ENCODE data around the gene SLC35C1. TPM values are rescaled to one million over a fixed set of nuclear protein-coding genes. Genes with fewer than 3 reads are reported as not detected.

The SLC35C1 gene
- total and polyA plus RNA-seq, 2 of the 13 experiments (the other 11 are each of a cell fraction or from before 2014, with no cell fraction given): 2.9 to 7.0 TPM

DNA sequence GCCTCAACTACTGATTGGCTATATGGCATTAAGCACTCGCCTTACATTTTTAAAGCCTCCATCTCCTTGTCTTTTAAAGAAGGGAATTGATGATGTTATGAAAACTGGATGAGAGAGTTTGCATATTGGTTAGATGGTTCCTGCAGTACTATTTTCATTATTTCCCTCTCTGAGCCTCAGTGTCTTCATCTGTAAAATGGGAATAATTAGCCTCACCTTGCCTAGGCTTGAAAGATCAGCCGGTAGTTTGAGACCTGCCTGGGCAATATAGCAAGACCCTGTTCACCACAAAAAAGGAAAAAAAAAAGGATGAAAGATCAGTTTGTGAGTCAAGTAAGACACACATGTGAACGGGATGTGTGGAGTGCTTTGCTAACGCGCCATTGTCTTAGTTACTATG is 35.0 kb upstream of the SLC35C1 start:
- peaks cover 9% of the 10 kb centered on the region; the same call in 1 of the 2 replicates for H3K4me1 ChIP-seq (ENCODE audit: insufficient read depth, low read length)
- intact Hi-C loops (cut with micrococcal nuclease; ENCODE audit: unreplicated experiment): no loop called here
- H3K79me2 ChIP-seq (ENCODE audit: insufficient read depth, low read length): no peaks in the 10 kb centered on the region
- DNase-seq (ENCODE audit: low spot score): no peak
- 43% methylated on average over 5 of the region's 5 CpGs for WGBS (ENCODE audit: low lambda C conversion rate)
- H3K9ac ChIP-seq (ENCODE audit: insufficient read depth, low read depth, low read length): no peak overlapping the region
- H2AFZ ChIP-seq (ENCODE audit: low read length): no peak overlapping the region
- BruUV-seq (replicated peaks): no TSS peak
- no peak overlapping the region for H3K4me3 ChIP-seq (replicated peaks in 1 of 3; ENCODE audit: insufficient read depth in 1 of 3, low read depth in 2 of 3, low read length in 3 of 3)
- CTCF ChIA-PET (ENCODE audit: low intra/inter-chr PET ratio, low total read pairs): interaction anchor here (2.4 kb wide), 1 partner anchor 398 kb away, joined by 22 read pairs; no protein-coding TSS in a partner anchor
- no peak overlapping the region for H3K4me2 ChIP-seq (ENCODE audit: low read depth, low read length)
- TF ChIP-seq ZNF629 (CRISPR knock-in tag; conservative IDR thresholded peaks at IDR 0.05) (peak; percentile 50), ZSCAN30 (CRISPR knock-in tag; IDR thresholded peaks at IDR 0.05) (no peak)
- TF ChIP-seq, protein P1, sequence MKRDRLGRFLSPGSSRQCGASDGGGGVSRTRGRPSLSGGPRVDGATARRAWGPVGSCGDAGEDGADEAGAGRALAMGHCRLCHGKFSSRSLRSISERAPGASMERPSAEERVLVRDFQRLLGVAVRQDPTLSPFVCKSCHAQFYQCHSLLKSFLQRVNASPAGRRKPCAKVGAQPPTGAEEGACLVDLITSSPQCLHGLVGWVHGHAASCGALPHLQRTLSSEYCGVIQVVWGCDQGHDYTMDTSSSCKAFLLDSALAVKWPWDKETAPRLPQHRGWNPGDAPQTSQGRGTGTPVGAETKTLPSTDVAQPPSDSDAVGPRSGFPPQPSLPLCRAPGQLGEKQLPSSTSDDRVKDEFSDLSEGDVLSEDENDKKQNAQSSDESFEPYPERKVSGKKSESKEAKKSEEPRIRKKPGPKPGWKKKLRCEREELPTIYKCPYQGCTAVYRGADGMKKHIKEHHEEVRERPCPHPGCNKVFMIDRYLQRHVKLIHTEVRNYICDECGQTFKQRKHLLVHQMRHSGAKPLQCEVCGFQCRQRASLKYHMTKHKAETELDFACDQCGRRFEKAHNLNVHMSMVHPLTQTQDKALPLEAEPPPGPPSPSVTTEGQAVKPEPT (CRISPR knock-in tag; IDR thresholded peaks at IDR 0.05; ENCODE audit: low read depth): no peak
- POLR2A ChIA-PET: no interaction called here
- H4K20me1 ChIP-seq (ENCODE audit: insufficient read depth, low read length): no peaks in the 10 kb centered on the region
- no peaks in the 10 kb centered on the region for H3K36me3 ChIP-seq (replicated peaks in 1 of 2; ENCODE audit: control insufficient read depth in 1 of 2, insufficient read depth in 2 of 2, low read length in 2 of 2)
- no peak for FAIRE-seq
- H3K9me3 ChIP-seq (ENCODE audit: low read length): no peaks in the 10 kb centered on the region
- in situ Hi-C loops (cut with HindIII; ENCODE audit: extremely low pct_ligation_motif_present, low pct_unique_long_range_greater_than_20kb): loop anchor here (5.0 to 10.0 kb wide), 2 partner anchors 398 to 435 kb away; no protein-coding TSS in a partner anchor
- no peak for ATAC-seq
- peaks cover 2 to 35% of the 10 kb centered on the region in 2 experiments; a peak in 4 of 5 replicates for H3K27me3 ChIP-seq (ENCODE audit: control insufficient read depth in 1 of 2, insufficient read depth in 2 of 2, low read length in 2 of 2)
- H3K27ac ChIP-seq (ENCODE audit: extremely low read length, insufficient read depth, low read length): no peak overlapping the region

DNA sequence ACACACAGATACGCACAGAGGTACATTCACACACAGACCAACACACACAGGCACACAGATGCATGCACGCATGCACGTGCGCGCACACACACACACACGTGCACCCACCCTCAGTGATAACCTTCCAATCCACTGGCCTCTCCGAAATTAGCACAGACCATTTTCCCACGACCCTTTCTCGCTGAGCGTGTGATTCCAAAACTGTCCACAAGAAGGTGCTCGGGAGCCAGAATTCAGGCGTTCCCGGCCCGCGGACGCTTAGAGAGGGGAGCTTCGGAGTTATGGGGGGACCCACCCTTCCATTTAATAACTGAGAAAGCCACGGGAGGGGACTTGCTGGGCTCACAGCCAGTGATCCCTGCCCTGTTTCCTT is 33.8 kb upstream of the SLC35C1 start:
- no TSS peak for BruUV-seq (replicated peaks)
- Histone ChIP-seq H2AFZ (ENCODE audit: low read length) (peak overlapping the region; percentile 67), H4K20me1 (ENCODE audit: insufficient read depth, low read length) (no peaks in the 10 kb centered on the region), H3K4me3 (replicated peaks in 1 of 3; ENCODE audit: insufficient read depth in 1 of 3, low read depth in 2 of 3, low read length in 3 of 3) (peak overlapping the region; percentile 52 to 72 (median 60)), H3K27ac (ENCODE audit: extremely low read length, insufficient read depth, low read length) (no peak overlapping the region), H3K79me2 (ENCODE audit: insufficient read depth, low read length) (no peaks in the 10 kb centered on the region), H3K9me3 (ENCODE audit: low read length) (no peaks in the 10 kb centered on the region), H3K9ac (ENCODE audit: insufficient read depth, low read depth, low read length) (peak overlapping the region; percentile 43; the same call in 1 of the 2 replicates), H3K27me3 (ENCODE audit: control insufficient read depth in 1 of 2, insufficient read depth in 2 of 2, low read length in 2 of 2) (peaks cover 2 to 36% of the 10 kb centered on the region in 2 experiments; a peak in 4 of 5 replicates), H3K4me1 (ENCODE audit: insufficient read depth, low read length) (peaks cover 9% of the 10 kb centered on the region; the same call in 1 of the 2 replicates), H3K36me3 (replicated peaks in 1 of 2; ENCODE audit: control insufficient read depth in 1 of 2, insufficient read depth in 2 of 2, low read length in 2 of 2) (no peaks in the 10 kb centered on the region), H3K4me2 (ENCODE audit: low read depth, low read length) (peak overlapping the region; percentile 99)
- in situ Hi-C loops (cut with HindIII; ENCODE audit: extremely low pct_ligation_motif_present, low pct_unique_long_range_greater_than_20kb): loop anchor here (5.0 to 10.0 kb wide), 2 partner anchors 399 to 436 kb away; no protein-coding TSS in a partner anchor
- CTCF ChIA-PET (ENCODE audit: low intra/inter-chr PET ratio, low total read pairs): interaction anchor here (1.7 to 2.4 kb wide), 4 partner anchors 81 to 439 kb away, joined by 3 to 22 read pairs (median 10); no protein-coding TSS in a partner anchor
- peak; percentile 79 for ATAC-seq
- intact Hi-C loops (cut with micrococcal nuclease; ENCODE audit: unreplicated experiment): loop anchor here (1.0 kb wide), 1 partner anchor 400 kb away; no protein-coding TSS in a partner anchor
- 5% methylated on average over 17 of the region's 18 CpGs for WGBS (ENCODE audit: low lambda C conversion rate)
- POLR2A ChIA-PET: interaction anchor here (1.6 kb wide), 2 partner anchors 28 to 34 kb away, joined by 3 to 6 read pairs; no protein-coding TSS in a partner anchor
- FAIRE-seq: peak; percentile 64
- DNase-seq (ENCODE audit: low spot score): peak; percentile 20
- TF ChIP-seq ZSCAN21 (CRISPR knock-in tag; IDR thresholded peaks at IDR 0.05; ENCODE audit: borderline replicate concordance) (peak; percentile 49; the same call in 1 of the 2 replicates), ZSCAN9 (CRISPR knock-in tag; IDR thresholded peaks at IDR 0.05; ENCODE audit: borderline replicate concordance) (no peak), ZNF407 (CRISPR knock-in tag; IDR thresholded peaks at IDR 0.05; ENCODE audit: not compliant biosample characterization) (peak; percentile 27)

Data from HepG2 (cell line).